Measurements from ENCODE around the gene TEKT3.

TEKT3 gene

DNA sequence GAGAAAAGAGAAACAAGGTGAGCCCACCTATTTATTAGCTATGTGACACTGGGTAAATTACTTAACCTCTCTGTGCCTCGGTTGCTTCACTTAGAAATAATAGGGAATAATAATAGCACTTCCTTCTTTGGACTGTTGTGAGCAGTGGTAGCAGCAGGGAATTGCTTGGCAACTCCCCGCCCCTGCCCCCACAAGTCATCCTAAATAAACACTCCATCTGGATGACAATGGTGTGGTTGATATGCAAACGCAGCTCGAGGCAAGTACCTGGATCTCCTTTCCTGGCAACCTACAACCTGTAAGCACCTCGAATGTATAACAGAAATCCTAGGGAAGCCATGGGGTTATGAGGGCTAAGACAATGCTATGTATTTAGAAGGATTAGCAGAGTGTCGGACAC is 9.1 kb downstream of the TEKT3 start:
- Histone ChIP-seq H3K27ac (ENCODE audit: extremely low read depth, low read depth, low read length) (no peak overlapping the region), H3K4me3 (ENCODE audit: low read depth, low read length) (no peak overlapping the region), H3K36me3 (ENCODE audit: control insufficient read depth in 2 of 2, insufficient read depth in 1 of 2, low read length in 2 of 2) (no peaks in the 10 kb centered on the region), H3K9me3 (ENCODE audit: control insufficient read depth, insufficient read depth, low read depth, low read length) (no peaks in the 10 kb centered on the region; the same call in 1 of the 2 replicates), H3K4me1 (ENCODE audit: control insufficient read depth, insufficient read depth, low read length) (peaks cover 2% of the 10 kb centered on the region; the same call in 1 of the 2 replicates)
- no peak for TF ChIP-seq KLF8 (tag by site-specific recombination; IDR thresholded peaks at IDR 0.05)
- TF ChIP-seq ZNF354C (tag by site-specific recombination; IDR thresholded peaks at IDR 0.05; ENCODE audit: borderline replicate concordance, low read depth), result no peak
- ChIA-PET CTCF (interaction anchor here (1.1 kb wide), 1 partner anchor 171 kb away, joined by 4 read pairs; no protein-coding TSS in a partner anchor), POLR2A (no interaction called here)

DNA sequence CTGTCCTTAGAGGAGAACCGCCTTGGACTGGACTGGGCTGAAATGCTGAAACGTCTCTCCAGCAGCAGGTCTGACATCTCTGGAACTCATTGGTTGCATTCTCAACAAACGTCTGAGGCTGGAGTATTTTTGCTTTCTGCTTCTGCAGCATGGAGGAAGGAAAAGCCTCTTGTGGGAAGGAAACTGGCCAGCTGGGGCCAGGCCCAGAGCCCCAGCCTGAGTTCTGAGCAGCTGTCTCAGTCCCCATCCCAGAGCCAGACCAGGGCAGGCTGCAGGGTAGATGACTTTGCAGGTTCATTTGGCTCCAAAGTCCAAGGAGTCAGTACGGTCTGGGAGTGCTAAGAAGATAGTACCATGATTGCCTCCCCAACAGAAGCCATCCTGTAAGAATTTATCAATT is 18.3 kb downstream of the TEKT3 start:
- Histone ChIP-seq H3K36me3 (ENCODE audit: control insufficient read depth in 2 of 2, insufficient read depth in 1 of 2, low read length in 2 of 2) (no peaks in the 10 kb centered on the region), H3K4me3 (ENCODE audit: low read depth, low read length) (no peak overlapping the region), H3K4me1 (ENCODE audit: control insufficient read depth, insufficient read depth, low read length) (no peaks in the 10 kb centered on the region), H3K27ac (ENCODE audit: extremely low read depth, low read depth, low read length) (no peak overlapping the region), H3K9me3 (ENCODE audit: control insufficient read depth, insufficient read depth, low read depth, low read length) (no peaks in the 10 kb centered on the region)
- TF ChIP-seq, protein P1, sequence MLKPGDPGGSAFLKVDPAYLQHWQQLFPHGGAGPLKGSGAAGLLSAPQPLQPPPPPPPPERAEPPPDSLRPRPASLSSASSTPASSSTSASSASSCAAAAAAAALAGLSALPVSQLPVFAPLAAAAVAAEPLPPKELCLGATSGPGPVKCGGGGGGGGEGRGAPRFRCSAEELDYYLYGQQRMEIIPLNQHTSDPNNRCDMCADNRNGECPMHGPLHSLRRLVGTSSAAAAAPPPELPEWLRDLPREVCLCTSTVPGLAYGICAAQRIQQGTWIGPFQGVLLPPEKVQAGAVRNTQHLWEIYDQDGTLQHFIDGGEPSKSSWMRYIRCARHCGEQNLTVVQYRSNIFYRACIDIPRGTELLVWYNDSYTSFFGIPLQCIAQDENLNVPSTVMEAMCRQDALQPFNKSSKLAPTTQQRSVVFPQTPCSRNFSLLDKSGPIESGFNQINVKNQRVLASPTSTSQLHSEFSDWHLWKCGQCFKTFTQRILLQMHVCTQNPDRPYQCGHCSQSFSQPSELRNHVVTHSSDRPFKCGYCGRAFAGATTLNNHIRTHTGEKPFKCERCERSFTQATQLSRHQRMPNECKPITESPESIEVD (tag by site-specific recombination; IDR thresholded peaks at IDR 0.05), result no peak
- TF ChIP-seq ZNF19 (tag by site-specific recombination; IDR thresholded peaks at IDR 0.05; ENCODE audit: low read depth) (no peak), SP3 (tag by site-specific recombination; IDR thresholded peaks at IDR 0.05) (no peak), ZNF654 (tag by site-specific recombination; IDR thresholded peaks at IDR 0.05; ENCODE audit: low read depth) (no peak), ZNF133 (tag by site-specific recombination; IDR thresholded peaks at IDR 0.05) (no peak), ZNF335 (tag by site-specific recombination; conservative IDR thresholded peaks at IDR 0.05) (no peak), ZNF423 (tag by site-specific recombination; IDR thresholded peaks at IDR 0.05) (no peak), YY2 (tag by site-specific recombination; IDR thresholded peaks at IDR 0.05) (no peak), ZNF239 (tag by site-specific recombination; IDR thresholded peaks at IDR 0.05) (no peak)
- TF ChIP-seq, protein P2, sequence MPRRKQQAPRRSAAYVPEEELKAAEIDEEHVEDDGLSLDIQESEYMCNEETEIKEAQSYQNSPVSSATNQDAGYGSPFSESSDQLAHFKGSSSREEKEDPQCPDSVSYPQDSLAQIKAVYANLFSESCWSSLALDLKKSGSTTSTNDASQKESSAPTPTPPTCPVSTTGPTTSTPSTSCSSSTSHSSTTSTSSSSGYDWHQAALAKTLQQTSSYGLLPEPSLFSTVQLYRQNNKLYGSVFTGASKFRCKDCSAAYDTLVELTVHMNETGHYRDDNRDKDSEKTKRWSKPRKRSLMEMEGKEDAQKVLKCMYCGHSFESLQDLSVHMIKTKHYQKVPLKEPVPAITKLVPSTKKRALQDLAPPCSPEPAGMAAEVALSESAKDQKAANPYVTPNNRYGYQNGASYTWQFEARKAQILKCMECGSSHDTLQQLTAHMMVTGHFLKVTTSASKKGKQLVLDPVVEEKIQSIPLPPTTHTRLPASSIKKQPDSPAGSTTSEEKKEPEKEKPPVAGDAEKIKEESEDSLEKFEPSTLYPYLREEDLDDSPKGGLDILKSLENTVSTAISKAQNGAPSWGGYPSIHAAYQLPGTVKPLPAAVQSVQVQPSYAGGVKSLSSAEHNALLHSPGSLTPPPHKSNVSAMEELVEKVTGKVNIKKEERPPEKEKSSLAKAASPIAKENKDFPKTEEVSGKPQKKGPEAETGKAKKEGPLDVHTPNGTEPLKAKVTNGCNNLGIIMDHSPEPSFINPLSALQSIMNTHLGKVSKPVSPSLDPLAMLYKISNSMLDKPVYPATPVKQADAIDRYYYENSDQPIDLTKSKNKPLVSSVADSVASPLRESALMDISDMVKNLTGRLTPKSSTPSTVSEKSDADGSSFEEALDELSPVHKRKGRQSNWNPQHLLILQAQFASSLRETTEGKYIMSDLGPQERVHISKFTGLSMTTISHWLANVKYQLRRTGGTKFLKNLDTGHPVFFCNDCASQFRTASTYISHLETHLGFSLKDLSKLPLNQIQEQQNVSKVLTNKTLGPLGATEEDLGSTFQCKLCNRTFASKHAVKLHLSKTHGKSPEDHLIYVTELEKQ (tag by site-specific recombination; IDR thresholded peaks at IDR 0.05; ENCODE audit: borderline replicate concordance), result no peak
- TF ChIP-seq, protein P3, sequence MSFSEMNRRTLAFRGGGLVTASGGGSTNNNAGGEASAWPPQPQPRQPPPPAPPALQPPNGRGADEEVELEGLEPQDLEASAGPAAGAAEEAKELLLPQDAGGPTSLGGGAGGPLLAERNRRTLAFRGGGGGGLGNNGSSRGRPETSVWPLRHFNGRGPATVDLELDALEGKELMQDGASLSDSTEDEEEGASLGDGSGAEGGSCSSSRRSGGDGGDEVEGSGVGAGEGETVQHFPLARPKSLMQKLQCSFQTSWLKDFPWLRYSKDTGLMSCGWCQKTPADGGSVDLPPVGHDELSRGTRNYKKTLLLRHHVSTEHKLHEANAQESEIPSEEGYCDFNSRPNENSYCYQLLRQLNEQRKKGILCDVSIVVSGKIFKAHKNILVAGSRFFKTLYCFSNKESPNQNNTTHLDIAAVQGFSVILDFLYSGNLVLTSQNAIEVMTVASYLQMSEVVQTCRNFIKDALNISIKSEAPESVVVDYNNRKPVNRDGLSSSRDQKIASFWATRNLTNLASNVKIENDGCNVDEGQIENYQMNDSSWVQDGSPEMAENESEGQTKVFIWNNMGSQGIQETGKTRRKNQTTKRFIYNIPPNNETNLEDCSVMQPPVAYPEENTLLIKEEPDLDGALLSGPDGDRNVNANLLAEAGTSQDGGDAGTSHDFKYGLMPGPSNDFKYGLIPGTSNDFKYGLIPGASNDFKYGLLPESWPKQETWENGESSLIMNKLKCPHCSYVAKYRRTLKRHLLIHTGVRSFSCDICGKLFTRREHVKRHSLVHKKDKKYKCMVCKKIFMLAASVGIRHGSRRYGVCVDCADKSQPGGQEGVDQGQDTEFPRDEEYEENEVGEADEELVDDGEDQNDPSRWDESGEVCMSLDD (tag by site-specific recombination; IDR thresholded peaks at IDR 0.05), result no peak
- TF ChIP-seq, protein P4, sequence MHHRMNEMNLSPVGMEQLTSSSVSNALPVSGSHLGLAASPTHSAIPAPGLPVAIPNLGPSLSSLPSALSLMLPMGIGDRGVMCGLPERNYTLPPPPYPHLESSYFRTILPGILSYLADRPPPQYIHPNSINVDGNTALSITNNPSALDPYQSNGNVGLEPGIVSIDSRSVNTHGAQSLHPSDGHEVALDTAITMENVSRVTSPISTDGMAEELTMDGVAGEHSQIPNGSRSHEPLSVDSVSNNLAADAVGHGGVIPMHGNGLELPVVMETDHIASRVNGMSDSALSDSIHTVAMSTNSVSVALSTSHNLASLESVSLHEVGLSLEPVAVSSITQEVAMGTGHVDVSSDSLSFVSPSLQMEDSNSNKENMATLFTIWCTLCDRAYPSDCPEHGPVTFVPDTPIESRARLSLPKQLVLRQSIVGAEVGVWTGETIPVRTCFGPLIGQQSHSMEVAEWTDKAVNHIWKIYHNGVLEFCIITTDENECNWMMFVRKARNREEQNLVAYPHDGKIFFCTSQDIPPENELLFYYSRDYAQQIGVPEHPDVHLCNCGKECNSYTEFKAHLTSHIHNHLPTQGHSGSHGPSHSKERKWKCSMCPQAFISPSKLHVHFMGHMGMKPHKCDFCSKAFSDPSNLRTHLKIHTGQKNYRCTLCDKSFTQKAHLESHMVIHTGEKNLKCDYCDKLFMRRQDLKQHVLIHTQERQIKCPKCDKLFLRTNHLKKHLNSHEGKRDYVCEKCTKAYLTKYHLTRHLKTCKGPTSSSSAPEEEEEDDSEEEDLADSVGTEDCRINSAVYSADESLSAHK (tag by site-specific recombination; IDR thresholded peaks at IDR 0.05), result no peak
- TF ChIP-seq, protein P5, sequence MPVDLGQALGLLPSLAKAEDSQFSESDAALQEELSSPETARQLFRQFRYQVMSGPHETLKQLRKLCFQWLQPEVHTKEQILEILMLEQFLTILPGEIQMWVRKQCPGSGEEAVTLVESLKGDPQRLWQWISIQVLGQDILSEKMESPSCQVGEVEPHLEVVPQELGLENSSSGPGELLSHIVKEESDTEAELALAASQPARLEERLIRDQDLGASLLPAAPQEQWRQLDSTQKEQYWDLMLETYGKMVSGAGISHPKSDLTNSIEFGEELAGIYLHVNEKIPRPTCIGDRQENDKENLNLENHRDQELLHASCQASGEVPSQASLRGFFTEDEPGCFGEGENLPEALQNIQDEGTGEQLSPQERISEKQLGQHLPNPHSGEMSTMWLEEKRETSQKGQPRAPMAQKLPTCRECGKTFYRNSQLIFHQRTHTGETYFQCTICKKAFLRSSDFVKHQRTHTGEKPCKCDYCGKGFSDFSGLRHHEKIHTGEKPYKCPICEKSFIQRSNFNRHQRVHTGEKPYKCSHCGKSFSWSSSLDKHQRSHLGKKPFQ (tag by site-specific recombination; IDR thresholded peaks at IDR 0.05), result no peak
- TF ChIP-seq, protein P6, sequence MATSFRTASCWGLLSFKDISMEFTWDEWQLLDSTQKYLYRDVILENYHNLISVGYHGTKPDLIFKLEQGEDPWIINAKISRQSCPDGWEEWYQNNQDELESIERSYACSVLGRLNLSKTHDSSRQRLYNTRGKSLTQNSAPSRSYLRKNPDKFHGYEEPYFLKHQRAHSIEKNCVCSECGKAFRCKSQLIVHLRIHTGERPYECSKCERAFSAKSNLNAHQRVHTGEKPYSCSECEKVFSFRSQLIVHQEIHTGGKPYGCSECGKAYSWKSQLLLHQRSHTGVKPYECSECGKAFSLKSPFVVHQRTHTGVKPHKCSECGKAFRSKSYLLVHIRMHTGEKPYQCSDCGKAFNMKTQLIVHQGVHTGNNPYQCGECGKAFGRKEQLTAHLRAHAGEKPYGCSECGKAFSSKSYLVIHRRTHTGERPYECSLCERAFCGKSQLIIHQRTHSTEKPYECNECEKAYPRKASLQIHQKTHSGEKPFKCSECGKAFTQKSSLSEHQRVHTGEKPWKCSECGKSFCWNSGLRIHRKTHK (tag by site-specific recombination; IDR thresholded peaks at IDR 0.05), result no peak
- TF ChIP-seq, protein P7, sequence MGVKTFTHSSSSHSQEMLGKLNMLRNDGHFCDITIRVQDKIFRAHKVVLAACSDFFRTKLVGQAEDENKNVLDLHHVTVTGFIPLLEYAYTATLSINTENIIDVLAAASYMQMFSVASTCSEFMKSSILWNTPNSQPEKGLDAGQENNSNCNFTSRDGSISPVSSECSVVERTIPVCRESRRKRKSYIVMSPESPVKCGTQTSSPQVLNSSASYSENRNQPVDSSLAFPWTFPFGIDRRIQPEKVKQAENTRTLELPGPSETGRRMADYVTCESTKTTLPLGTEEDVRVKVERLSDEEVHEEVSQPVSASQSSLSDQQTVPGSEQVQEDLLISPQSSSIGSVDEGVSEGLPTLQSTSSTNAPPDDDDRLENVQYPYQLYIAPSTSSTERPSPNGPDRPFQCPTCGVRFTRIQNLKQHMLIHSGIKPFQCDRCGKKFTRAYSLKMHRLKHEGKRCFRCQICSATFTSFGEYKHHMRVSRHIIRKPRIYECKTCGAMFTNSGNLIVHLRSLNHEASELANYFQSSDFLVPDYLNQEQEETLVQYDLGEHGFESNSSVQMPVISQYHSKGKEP (tag by site-specific recombination; IDR thresholded peaks at IDR 0.05), result no peak
- TF ChIP-seq, protein P8, sequence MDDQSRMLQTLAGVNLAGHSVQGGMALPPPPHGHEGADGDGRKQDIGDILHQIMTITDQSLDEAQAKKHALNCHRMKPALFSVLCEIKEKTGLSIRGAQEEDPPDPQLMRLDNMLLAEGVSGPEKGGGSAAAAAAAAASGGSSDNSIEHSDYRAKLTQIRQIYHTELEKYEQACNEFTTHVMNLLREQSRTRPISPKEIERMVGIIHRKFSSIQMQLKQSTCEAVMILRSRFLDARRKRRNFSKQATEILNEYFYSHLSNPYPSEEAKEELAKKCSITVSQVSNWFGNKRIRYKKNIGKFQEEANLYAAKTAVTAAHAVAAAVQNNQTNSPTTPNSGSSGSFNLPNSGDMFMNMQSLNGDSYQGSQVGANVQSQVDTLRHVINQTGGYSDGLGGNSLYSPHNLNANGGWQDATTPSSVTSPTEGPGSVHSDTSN (CRISPR knock-in tag; IDR thresholded peaks at IDR 0.05), result no peak
- ChIA-PET POLR2A (no interaction called here), CTCF (no interaction called here)
